GM21367 (cell line): ENCODE data around the gene ARID5A.

Source experiments
- ATAC-seq: cut with Tn5 transposase; IDR thresholded peaks from one replicate; pipeline ENCODE4 v1.9.1; 2021; ENCODE audit not compliant: unreplicated experiment

Gene ARID5A

GRCh38 chr2:96594691-96595152, 58.2 kb downstream of the ARID5A start:
- ATAC-seq, result no peak

GRCh38 chr2:96596596-96596995, 60.0 kb downstream of the ARID5A start:
- ATAC-seq, result no peak

GRCh38 chr2:96599941-96600340, 63.4 kb downstream of the ARID5A start:
- no peak for ATAC-seq

- no peak for ATAC-seq
Measured at GRCh38 chr2:96601382-96602292, 65.1 kb downstream of the ARID5A start.
